ENCODE data around the gene OTOS.

OTOS gene

GRCh38 chr2:240136013-240136670, 4.3 kb downstream of the OTOS start, which contains the start of gene COPS9:
TSS of gene COPS9 (minus strand) at chr2:240136305. CDS start at chr2:240136284, 21 bp downstream.
- TF ChIP-seq TAF1 (IDR thresholded peaks at IDR 0.05; ENCODE audit: low read depth) (peak; percentile 84; the same call in 1 of the 2 replicates), EP300 (IDR thresholded peaks at IDR 0.05; ENCODE audit: borderline replicate concordance) (peak; percentile 40; the same call in 1 of the 2 replicates), YY1 (IDR thresholded peaks at IDR 0.05; ENCODE audit: low read depth) (peak; percentile 67), TCF12 (IDR thresholded peaks at IDR 0.05; ENCODE audit: low read depth) (peak; percentile 41; the same call in 1 of the 2 replicates), RAD21 (IDR thresholded peaks at IDR 0.05; ENCODE audit: low read depth) (no peak), MAX (IDR thresholded peaks at IDR 0.05) (peak; percentile 55; the same call in 1 of the 2 replicates)

GRCh38 chr2:240135706-240136012, 4.8 kb downstream of the OTOS start:
- TF ChIP-seq FOXM1 (IDR thresholded peaks at IDR 0.05; ENCODE audit: borderline replicate concordance, low read depth) (no peak), CEBPB (IDR thresholded peaks at IDR 0.05) (no peak), NFIC (IDR thresholded peaks at IDR 0.05) (no peak), MAX (IDR thresholded peaks at IDR 0.05) (no peak), EGR1 (IDR thresholded peaks at IDR 0.05) (no peak), ZBTB7A (IDR thresholded peaks at IDR 0.05; ENCODE audit: low read depth) (no peak), CREB1 (IDR thresholded peaks at IDR 0.05; ENCODE audit: low read depth) (no peak), RAD21 (IDR thresholded peaks at IDR 0.05; ENCODE audit: low read depth) (no peak), EP300 (IDR thresholded peaks at IDR 0.05; ENCODE audit: borderline replicate concordance) (no peak), REST (IDR thresholded peaks at IDR 0.05; ENCODE audit: low read depth) (no peak), USF1 (IDR thresholded peaks at IDR 0.05) (no peak), TAF1 (IDR thresholded peaks at IDR 0.05; ENCODE audit: low read depth) (no peak), TCF12 (IDR thresholded peaks at IDR 0.05; ENCODE audit: low read depth) (no peak), YY1 (IDR thresholded peaks at IDR 0.05; ENCODE audit: low read depth) (no peak; the same call in 1 of the 2 replicates), TEAD4 (IDR thresholded peaks at IDR 0.05) (no peak)

- no peak for TF ChIP-seq ZBTB7A (IDR thresholded peaks at IDR 0.05; ENCODE audit: low read depth)
- no peak for TF ChIP-seq TAF1 (IDR thresholded peaks at IDR 0.05; ENCODE audit: low read depth)
- TF ChIP-seq MAX (IDR thresholded peaks at IDR 0.05), result no peak
- no peak for TF ChIP-seq USF1 (IDR thresholded peaks at IDR 0.05)
- TF ChIP-seq EP300 (IDR thresholded peaks at IDR 0.05; ENCODE audit: borderline replicate concordance), result no peak
- TF ChIP-seq EGR1 (IDR thresholded peaks at IDR 0.05), result no peak
- TF ChIP-seq CEBPB (IDR thresholded peaks at IDR 0.05), result no peak
- no peak for TF ChIP-seq FOXM1 (IDR thresholded peaks at IDR 0.05; ENCODE audit: borderline replicate concordance, low read depth)
- no peak for TF ChIP-seq YY1 (IDR thresholded peaks at IDR 0.05; ENCODE audit: low read depth)
- TF ChIP-seq NFIC (IDR thresholded peaks at IDR 0.05), result no peak
Observed at GRCh38 chr2:240134956-240135520, 5.4 kb downstream of the OTOS start.

GRCh38 chr2:240134466-240134865, 6.0 kb downstream of the OTOS start:
- TF ChIP-seq EP300 (IDR thresholded peaks at IDR 0.05; ENCODE audit: borderline replicate concordance) (no peak), TCF12 (IDR thresholded peaks at IDR 0.05; ENCODE audit: low read depth) (no peak), CEBPB (IDR thresholded peaks at IDR 0.05) (no peak), CREB1 (IDR thresholded peaks at IDR 0.05; ENCODE audit: low read depth) (no peak), NFIC (IDR thresholded peaks at IDR 0.05) (no peak), YY1 (IDR thresholded peaks at IDR 0.05; ENCODE audit: low read depth) (no peak), MAX (IDR thresholded peaks at IDR 0.05) (no peak), TAF1 (IDR thresholded peaks at IDR 0.05; ENCODE audit: low read depth) (no peak), REST (IDR thresholded peaks at IDR 0.05; ENCODE audit: low read depth) (no peak), EGR1 (IDR thresholded peaks at IDR 0.05) (no peak), USF1 (IDR thresholded peaks at IDR 0.05) (no peak), RAD21 (IDR thresholded peaks at IDR 0.05; ENCODE audit: low read depth) (no peak), TEAD4 (IDR thresholded peaks at IDR 0.05) (no peak), ZBTB7A (IDR thresholded peaks at IDR 0.05; ENCODE audit: low read depth) (no peak), FOXM1 (IDR thresholded peaks at IDR 0.05; ENCODE audit: borderline replicate concordance, low read depth) (no peak)
